Peyer's patch (tissue), 4 donors: ENCODE results near the gene GABRB1. TPM values are rescaled to one million over a fixed set of nuclear protein-coding genes. Genes with fewer than 3 reads are reported as not detected.

Experiments
- DNase-seq, 3 donors: peaks; one replicate each; pipeline ENCODE4 v3.0.0-alpha.2; 2017 to 2019
- H3K27ac ChIP-seq, 4 donors: fragments of 200-600 bp; sonication (generic); one replicate each; pipeline ENCODE4 v1.5.1; 2016 to 2019
- H3K27me3 ChIP-seq, 2 donors: fragments of 200-600 bp; sonication (generic); one replicate each; pipeline ENCODE4 v1.5.1; 2019
- H3K36me3 ChIP-seq, 3 donors: fragments of 200-600 bp; sonication (generic); one replicate each; pipeline ENCODE4 v1.5.1; 2016 to 2019
- H3K4me1 ChIP-seq, 4 donors: fragments of 200-600 bp; sonication (generic); one replicate each; pipeline ENCODE4 v1.5.1; 2016 to 2019
- H3K4me3 ChIP-seq, 4 donors: fragments of 200-600 bp; sonication (generic); 1 replicate in 3 of 4; 2 replicates in 1 of 4; pipeline ENCODE4 v1.5.1; 2016 to 2019; ENCODE audit warnings: mild to moderate bottlenecking in 1 of 4
- H3K9me3 ChIP-seq, 4 donors: fragments of 200-600 bp; sonication (generic); one replicate each; pipeline ENCODE4 v1.5.1; 2016 to 2019; ENCODE audit warnings: mild to moderate bottlenecking in 1 of 4
- POLR2A ChIP-seq, 2 donors: fragments of 450-650 bp; IDR thresholded peaks; one replicate each; pipeline ENCODE4 v1.5.1; 2017; ENCODE audit warnings: antibody characterized with exemption in 2 of 2, mild to moderate bottlenecking in 2 of 2, moderate library complexity in 2 of 2
- total RNA-seq, 4 donors: library from RNA; depleted of rRNA; stranded (reverse); fragments of >200 nt; gene quantifications; one replicate each; pipeline ENCODE4 v1.1.0, GENCODE V29; 2016
- TF ChIP-seq, protein P1 (sequence below), 6 experiments: fragments of 450-650 bp in 4 of 6; fragments of 200-600 bp in 2 of 6; sonication (generic) in 1 of 6; IDR thresholded peaks; one replicate each; pipeline ENCODE4 v1.5.1; 2017 to 2019; ENCODE audit warnings: antibody characterized with exemption in 6 of 6, mild to moderate bottlenecking in 3 of 6, moderate library complexity in 1 of 6

Gene GABRB1
- total RNA-seq, 4 donors from 2014 or later: not detected

- Histone ChIP-seq H3K27ac (no peak overlapping the region), H3K9me3 (no peaks in the 10 kb centered on the region), H3K27me3 (no peaks in the 10 kb centered on the region), H3K4me3 (no peak overlapping the region), H3K36me3 (no peaks in the 10 kb centered on the region), H3K4me1 (no peaks in the 10 kb centered on the region)
- TF ChIP-seq, protein P1, sequence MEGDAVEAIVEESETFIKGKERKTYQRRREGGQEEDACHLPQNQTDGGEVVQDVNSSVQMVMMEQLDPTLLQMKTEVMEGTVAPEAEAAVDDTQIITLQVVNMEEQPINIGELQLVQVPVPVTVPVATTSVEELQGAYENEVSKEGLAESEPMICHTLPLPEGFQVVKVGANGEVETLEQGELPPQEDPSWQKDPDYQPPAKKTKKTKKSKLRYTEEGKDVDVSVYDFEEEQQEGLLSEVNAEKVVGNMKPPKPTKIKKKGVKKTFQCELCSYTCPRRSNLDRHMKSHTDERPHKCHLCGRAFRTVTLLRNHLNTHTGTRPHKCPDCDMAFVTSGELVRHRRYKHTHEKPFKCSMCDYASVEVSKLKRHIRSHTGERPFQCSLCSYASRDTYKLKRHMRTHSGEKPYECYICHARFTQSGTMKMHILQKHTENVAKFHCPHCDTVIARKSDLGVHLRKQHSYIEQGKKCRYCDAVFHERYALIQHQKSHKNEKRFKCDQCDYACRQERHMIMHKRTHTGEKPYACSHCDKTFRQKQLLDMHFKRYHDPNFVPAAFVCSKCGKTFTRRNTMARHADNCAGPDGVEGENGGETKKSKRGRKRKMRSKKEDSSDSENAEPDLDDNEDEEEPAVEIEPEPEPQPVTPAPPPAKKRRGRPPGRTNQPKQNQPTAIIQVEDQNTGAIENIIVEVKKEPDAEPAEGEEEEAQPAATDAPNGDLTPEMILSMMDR (IDR thresholded peaks at IDR 0.05): no peak
- no peak for TF ChIP-seq POLR2A (IDR thresholded peaks at IDR 0.05)
- no peak for DNase-seq
Measured at GRCh38 chr4:47045261-47045660, 13.9 kb downstream of the GABRB1 start.

DNA sequence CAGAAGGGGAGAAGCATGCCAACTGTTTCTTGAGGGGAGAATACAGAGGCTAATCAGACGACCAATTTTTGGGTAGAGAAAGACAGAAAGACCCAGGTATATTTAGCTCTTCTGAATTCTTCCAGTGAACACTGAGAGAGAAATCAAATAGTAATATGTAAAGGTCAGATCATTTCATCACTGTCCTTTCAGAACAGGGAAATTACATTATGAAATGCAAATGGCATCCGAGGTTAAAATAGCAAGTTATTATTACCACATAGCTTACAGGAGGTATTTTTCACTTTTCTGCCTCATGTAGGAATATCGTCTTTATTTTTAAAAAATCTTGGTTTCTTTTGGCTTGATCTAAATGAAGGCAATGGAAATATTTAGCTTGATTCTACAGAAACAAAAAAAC lies 18.0 kb downstream of the GABRB1 start:
- Histone ChIP-seq H3K4me1 (no peaks in the 10 kb centered on the region), H3K36me3 (no peaks in the 10 kb centered on the region), H3K4me3 (no peak overlapping the region), H3K27ac (no peak overlapping the region), H3K9me3 (no peaks in the 10 kb centered on the region), H3K27me3 (no peaks in the 10 kb centered on the region)
- no peak for TF ChIP-seq POLR2A (IDR thresholded peaks at IDR 0.05)
- TF ChIP-seq, protein P1 (IDR thresholded peaks at IDR 0.05): no peak
- no peak for DNase-seq

DNA sequence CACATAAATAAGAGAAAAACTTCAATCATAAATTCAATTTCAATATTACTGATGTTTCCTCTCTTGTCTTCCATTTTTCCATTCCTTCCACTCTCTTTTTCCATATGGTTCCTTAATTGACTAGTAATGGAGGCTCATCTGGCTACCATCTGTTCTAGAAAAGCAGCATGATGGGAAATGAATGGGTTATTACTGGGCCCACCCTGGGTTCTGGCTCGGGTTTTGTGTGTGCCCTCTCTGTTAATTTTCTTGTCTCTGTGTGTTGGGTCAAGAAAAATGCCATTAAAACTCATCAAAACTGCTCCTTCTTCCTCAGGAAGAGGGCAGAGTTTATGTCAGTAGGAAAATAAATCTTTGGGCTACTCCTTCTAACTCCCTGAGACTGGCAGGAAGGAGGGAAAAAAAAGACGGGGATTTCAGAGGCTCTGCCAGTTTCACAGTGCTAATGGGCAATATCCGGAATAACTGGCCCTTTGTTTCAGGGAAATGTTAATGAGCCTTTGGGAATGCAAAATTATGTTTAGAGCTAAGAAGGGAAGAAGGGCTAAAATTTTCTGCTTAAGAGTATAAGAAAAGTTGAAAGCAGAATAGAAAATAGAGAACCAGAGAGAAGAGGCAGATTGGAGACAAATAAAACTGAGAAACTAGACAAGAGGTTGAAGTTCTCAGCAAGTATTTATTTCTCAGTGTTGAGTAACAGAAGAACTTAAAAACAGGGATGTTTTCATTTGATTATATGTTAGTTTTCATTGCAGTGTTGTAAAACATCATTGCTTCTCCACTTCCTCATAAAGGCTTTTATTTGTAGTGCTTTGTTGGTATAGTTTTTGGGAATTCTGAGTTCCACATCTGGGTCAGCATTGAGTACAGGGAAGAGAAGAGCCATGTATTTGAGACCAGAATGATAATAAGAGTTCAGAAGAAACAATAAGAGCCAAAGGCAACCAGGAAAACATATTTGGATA lies 19.7 kb downstream of the GABRB1 start:
- no peaks in the 10 kb centered on the region for H3K4me1 ChIP-seq

DNA sequence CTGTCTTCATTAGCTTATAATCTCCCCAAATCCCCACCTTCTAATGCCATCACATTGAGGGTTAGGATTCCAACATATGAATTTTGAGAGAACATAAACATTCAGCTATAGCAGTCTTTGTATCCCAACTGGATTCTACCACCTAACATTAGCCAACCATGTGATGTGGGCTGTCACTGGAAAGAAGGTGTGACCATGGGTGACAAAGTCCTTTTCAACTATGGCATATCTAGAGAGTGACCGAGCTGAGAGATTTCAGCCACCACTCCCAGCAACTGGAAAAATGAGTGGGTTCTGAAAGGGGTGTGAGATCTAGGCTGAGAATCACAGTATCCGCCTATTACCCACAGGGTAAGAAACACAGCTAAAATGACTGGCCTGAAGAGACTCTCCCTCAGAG lies 22.1 kb downstream of the GABRB1 start:
- Histone ChIP-seq H3K4me1 (no peaks in the 10 kb centered on the region), H3K27ac (no peak overlapping the region), H3K27me3 (no peaks in the 10 kb centered on the region), H3K4me3 (no peak overlapping the region), H3K9me3 (no peaks in the 10 kb centered on the region), H3K36me3 (no peaks in the 10 kb centered on the region)
- no peak for DNase-seq
- TF ChIP-seq, protein P1 (IDR thresholded peaks at IDR 0.05): no peak
- TF ChIP-seq POLR2A (IDR thresholded peaks at IDR 0.05): no peak

More for the DNA sequence above, 19.7 kb downstream of the GABRB1 start:
- Histone ChIP-seq H3K36me3 (no peaks in the 10 kb centered on the region), H3K27me3 (no peaks in the 10 kb centered on the region), H3K9me3 (no peaks in the 10 kb centered on the region), H3K4me3 (no peak overlapping the region), H3K27ac (no peak overlapping the region)
- DNase-seq: no peak
- TF ChIP-seq, protein P1 (IDR thresholded peaks at IDR 0.05): no peak
- no peak for TF ChIP-seq POLR2A (IDR thresholded peaks at IDR 0.05)

DNA sequence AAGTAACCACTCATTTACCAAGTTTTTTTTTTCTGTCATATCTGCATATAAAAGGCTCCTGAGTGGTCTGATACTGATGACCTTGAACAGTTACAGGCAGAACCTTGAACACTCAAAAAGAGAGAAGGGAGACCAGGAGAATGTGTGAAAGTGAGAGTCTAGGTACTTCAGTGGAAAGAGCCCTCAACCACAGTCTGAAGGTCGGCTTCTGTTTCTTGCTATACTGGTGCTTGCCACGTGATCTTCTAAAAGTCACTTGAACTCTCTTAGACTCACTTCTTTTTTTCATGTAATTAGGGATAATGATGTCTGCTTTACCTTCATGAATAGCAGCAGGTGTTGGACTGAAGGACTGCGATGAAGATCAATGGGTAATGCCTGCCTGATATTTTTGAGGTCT lies 22.8 kb downstream of the GABRB1 start:
- H3K27me3 ChIP-seq: no peaks in the 10 kb centered on the region
- H3K4me3 ChIP-seq: no peak overlapping the region
- TF ChIP-seq POLR2A (IDR thresholded peaks at IDR 0.05): no peak
- TF ChIP-seq, protein P1 (IDR thresholded peaks at IDR 0.05): no peak
- no peaks in the 10 kb centered on the region for H3K4me1 ChIP-seq
- H3K9me3 ChIP-seq: no peaks in the 10 kb centered on the region
- DNase-seq: no peak
- no peaks in the 10 kb centered on the region for H3K36me3 ChIP-seq
- H3K27ac ChIP-seq: no peak overlapping the region
